Neural progenitor cell (in vitro differentiated cells): ENCODE data around the gene MYOT. TPM values are rescaled to one million over a fixed set of nuclear protein-coding genes. Genes with fewer than 3 reads are reported as not detected.

Source experiments
- DNase-seq: peaks from one replicate; pipeline ENCODE4 v3.0.0-alpha.2; 2016; ENCODE audit warnings: low spot score
- H2AFZ ChIP-seq: fragments of 200-600 bp; sonication (generic); replicated peaks from 2 replicates; pipeline ENCODE4 v1.6.1; 2016; ENCODE audit warnings: antibody characterized with exemption
- H3F3A ChIP-seq: fragments of 200-600 bp; sonication (generic); 2 replicates; pipeline ENCODE4 v1.6.1; 2016; ENCODE audit warnings: antibody characterized with exemption, low read depth
- H3K27ac ChIP-seq: fragments of 200-600 bp; sonication (generic); 2 replicates; pipeline ENCODE4 v1.5.1; 2016; ENCODE audit warnings: mild to moderate bottlenecking
- H3K27me3 ChIP-seq: fragments of 200-600 bp; sonication (generic); 2 replicates; pipeline ENCODE4 v1.6.1; 2016; ENCODE audit warnings: mild to moderate bottlenecking, moderate library complexity
- H3K36me3 ChIP-seq: fragments of 200-600 bp; sonication (generic); 2 replicates; pipeline ENCODE4 v1.5.1; 2016
- H3K4me1 ChIP-seq: fragments of 200-600 bp; sonication (generic); 2 replicates; pipeline ENCODE4 v1.6.1; 2016; ENCODE audit warnings: mixed run types
- H3K4me2 ChIP-seq: fragments of 200-600 bp; sonication (generic); 2 replicates; pipeline ENCODE4 v1.6.1; 2016
- H3K4me3 ChIP-seq: fragments of 200-600 bp; sonication (generic); 2 replicates; pipeline ENCODE4 v1.5.1; 2016
- H3K79me2 ChIP-seq: fragments of 200-600 bp; sonication (generic); 2 replicates; pipeline ENCODE4 v1.6.1; 2016; ENCODE audit warnings: low read depth
- H3K9ac ChIP-seq: fragments of 200-600 bp; sonication (generic); 2 replicates; pipeline ENCODE4 v1.6.1; 2016
- H3K9me3 ChIP-seq: fragments of 200-600 bp; sonication (generic); 2 replicates; pipeline ENCODE4 v1.5.1; 2016; ENCODE audit warnings: low read depth
- H4K20me1 ChIP-seq: fragments of 200-600 bp; sonication (generic); 2 replicates; pipeline ENCODE4 v1.6.1; 2016; ENCODE audit warnings: low read depth
- H3K27ac Mint-ChIP-seq: 3 replicates; pipeline ENCODE4 v1.8.0; 2021; ENCODE audit warnings: mixed read lengths
- H3K27me3 Mint-ChIP-seq: 2 replicates; pipeline ENCODE4 v1.8.0; 2022; ENCODE audit warnings: low read depth, mild to moderate bottlenecking, inconsistent platforms, moderate library complexity, mixed read lengths; ENCODE audit not compliant: insufficient read depth
- H3K36me3 Mint-ChIP-seq: 3 replicates; pipeline ENCODE4 v1.8.0; 2021; ENCODE audit warnings: mixed read lengths
- H3K4me1 Mint-ChIP-seq: 3 replicates; pipeline ENCODE4 v1.8.0; 2021; ENCODE audit warnings: mixed read lengths
- H3K4me3 Mint-ChIP-seq: 3 replicates; pipeline ENCODE4 v1.8.0; 2021; ENCODE audit warnings: mild to moderate bottlenecking, moderate library complexity, mixed read lengths
- H3K9me3 Mint-ChIP-seq: 3 replicates; pipeline ENCODE4 v1.8.0; 2020; ENCODE audit warnings: mixed read lengths
- EZH2 ChIP-seq: fragments of 200-600 bp; sonication (generic); IDR thresholded peaks from 2 replicates; pipeline ENCODE4 v1.6.1; 2017; ENCODE audit warnings: antibody characterized with exemption, mild to moderate bottlenecking, moderate library complexity
- EZH2phosphoT487 ChIP-seq: fragments of 200-600 bp; sonication (generic); IDR thresholded peaks from 2 replicates; pipeline ENCODE4 v1.6.1; 2017; ENCODE audit warnings: antibody characterized with exemption
- total RNA-seq: library from RNA; depleted of rRNA; stranded (reverse); fragments of >200 nt; gene quantifications from 2 replicates; pipeline ENCODE4 v1.2.3, GENCODE V29; 2015; ENCODE audit warnings: low replicate concordance
- TF ChIP-seq, protein P1 (sequence below): fragments of 200-600 bp; sonication (generic); IDR thresholded peaks from 2 replicates; pipeline ENCODE4 v1.5.1; 2017; ENCODE audit warnings: antibody characterized with exemption, mild to moderate bottlenecking

MYOT gene
- total RNA-seq, 1 donor from 2014 or later, result not detected

DNA sequence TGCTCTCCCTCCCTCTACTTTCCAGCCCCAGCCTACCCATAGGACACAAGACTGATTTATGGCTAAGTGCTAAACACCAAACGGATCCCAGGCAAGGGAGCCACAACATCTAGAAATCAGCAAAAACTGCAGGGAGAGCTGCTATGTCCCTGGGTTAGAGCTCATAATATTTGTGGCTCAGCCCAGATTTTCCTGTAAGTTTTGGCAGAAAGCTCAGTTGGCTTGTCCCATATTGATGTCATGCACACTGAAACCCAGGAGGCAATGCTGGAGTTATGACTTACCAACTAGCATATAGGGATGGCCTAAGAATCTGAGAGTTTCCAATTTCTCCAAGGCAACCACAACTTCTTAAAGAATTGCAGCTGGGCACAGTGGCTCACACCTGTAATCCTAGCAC, 44.7 kb upstream of the MYOT start:
- peaks cover 12% of the 10 kb centered on the region for H3F3A ChIP-seq
- H3K27ac Mint-ChIP-seq, result no peak overlapping the region
- H3K79me2 ChIP-seq, result no peaks in the 10 kb centered on the region
- H3K27ac ChIP-seq, result no peak overlapping the region
- no peak overlapping the region for H3K4me3 Mint-ChIP-seq
- H3K27me3 ChIP-seq, result no peaks in the 10 kb centered on the region
- TF ChIP-seq EZH2 (no peak), EZH2phosphoT487 (no peak)
- TF ChIP-seq, protein P1, sequence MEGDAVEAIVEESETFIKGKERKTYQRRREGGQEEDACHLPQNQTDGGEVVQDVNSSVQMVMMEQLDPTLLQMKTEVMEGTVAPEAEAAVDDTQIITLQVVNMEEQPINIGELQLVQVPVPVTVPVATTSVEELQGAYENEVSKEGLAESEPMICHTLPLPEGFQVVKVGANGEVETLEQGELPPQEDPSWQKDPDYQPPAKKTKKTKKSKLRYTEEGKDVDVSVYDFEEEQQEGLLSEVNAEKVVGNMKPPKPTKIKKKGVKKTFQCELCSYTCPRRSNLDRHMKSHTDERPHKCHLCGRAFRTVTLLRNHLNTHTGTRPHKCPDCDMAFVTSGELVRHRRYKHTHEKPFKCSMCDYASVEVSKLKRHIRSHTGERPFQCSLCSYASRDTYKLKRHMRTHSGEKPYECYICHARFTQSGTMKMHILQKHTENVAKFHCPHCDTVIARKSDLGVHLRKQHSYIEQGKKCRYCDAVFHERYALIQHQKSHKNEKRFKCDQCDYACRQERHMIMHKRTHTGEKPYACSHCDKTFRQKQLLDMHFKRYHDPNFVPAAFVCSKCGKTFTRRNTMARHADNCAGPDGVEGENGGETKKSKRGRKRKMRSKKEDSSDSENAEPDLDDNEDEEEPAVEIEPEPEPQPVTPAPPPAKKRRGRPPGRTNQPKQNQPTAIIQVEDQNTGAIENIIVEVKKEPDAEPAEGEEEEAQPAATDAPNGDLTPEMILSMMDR, result no peak
- no peaks in the 10 kb centered on the region for H3K27me3 Mint-ChIP-seq
- no peaks in the 10 kb centered on the region for H3K4me1 Mint-ChIP-seq
- no peaks in the 10 kb centered on the region for H3K9me3 ChIP-seq
- no peaks in the 10 kb centered on the region for H3K36me3 ChIP-seq
- DNase-seq, result no peak
- H4K20me1 ChIP-seq, result no peaks in the 10 kb centered on the region
- H3K9ac ChIP-seq, result no peak overlapping the region
- no peaks in the 10 kb centered on the region for H3K36me3 Mint-ChIP-seq
- peaks cover 7% of the 10 kb centered on the region for H3K9me3 Mint-ChIP-seq
- H2AFZ ChIP-seq, result no peak overlapping the region
- no peak overlapping the region for H3K4me3 ChIP-seq
- no peak overlapping the region for H3K4me2 ChIP-seq
- H3K4me1 ChIP-seq, result peaks cover 4% of the 10 kb centered on the region

DNA sequence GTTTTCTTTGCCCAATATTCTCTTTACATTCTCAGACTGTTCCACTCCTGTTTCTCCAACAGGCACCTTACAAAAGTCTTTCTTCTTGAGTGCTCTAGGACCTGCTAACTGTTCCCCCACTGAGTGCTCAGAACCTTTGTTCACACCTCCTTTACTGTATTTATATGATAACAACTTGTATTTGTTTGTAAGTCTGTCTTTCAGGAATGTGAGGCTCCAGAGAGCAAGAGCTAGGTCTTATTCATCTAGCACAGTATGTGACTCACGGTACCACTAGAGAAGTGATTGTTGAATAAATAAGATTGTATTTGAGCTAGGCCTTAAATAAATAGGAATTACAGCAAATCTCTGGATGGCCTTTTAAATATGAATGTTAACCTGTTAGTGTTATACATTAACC, 42.5 kb upstream of the MYOT start:
- H3K4me3 ChIP-seq, result no peak overlapping the region
- H2AFZ ChIP-seq, result peak overlapping the region; percentile 58
- H3K9me3 ChIP-seq, result no peaks in the 10 kb centered on the region
- no peaks in the 10 kb centered on the region for H3K27me3 ChIP-seq
- no peaks in the 10 kb centered on the region for H3K4me1 ChIP-seq
- no peaks in the 10 kb centered on the region for H4K20me1 ChIP-seq
- no peak for DNase-seq
- Mint-ChIP-seq H3K4me3 (no peak overlapping the region), H3K27ac (no peak overlapping the region), H3K9me3 (peaks cover 5% of the 10 kb centered on the region), H3K36me3 (no peaks in the 10 kb centered on the region), H3K27me3 (no peaks in the 10 kb centered on the region), H3K4me1 (no peaks in the 10 kb centered on the region)
- H3K36me3 ChIP-seq, result no peaks in the 10 kb centered on the region
- H3K27ac ChIP-seq, result no peak overlapping the region
- H3F3A ChIP-seq, result peaks cover 12% of the 10 kb centered on the region
- H3K9ac ChIP-seq, result no peak overlapping the region
- no peaks in the 10 kb centered on the region for H3K79me2 ChIP-seq
- no peak overlapping the region for H3K4me2 ChIP-seq
- TF ChIP-seq EZH2phosphoT487, result no peak
- TF ChIP-seq EZH2, result no peak
- TF ChIP-seq, protein P1, result no peak

DNA sequence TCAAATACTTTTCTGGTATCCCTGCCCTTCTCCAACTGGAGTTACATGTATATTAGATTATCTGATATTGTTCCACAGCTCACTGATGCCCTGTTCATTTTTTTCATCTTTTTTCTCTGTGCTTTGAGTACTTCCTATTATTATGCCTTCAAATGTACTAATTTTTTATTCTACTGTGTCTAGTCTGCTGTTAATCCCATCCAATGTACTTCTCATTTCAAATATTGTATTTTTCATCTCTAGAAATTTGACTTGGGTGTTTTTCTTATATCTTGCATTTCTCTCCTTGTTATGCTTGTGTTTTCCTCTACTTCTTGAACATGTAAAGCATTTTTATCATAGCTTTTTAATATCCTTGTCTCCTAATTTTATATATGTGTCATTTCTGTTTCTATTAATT, 41.6 kb upstream of the MYOT start:
- no peak for DNase-seq
- Histone ChIP-seq H3K9me3 (no peaks in the 10 kb centered on the region), H3K27ac (no peak overlapping the region), H2AFZ (no peak overlapping the region), H3K27me3 (no peaks in the 10 kb centered on the region), H3F3A (peaks cover 12% of the 10 kb centered on the region), H3K4me1 (no peaks in the 10 kb centered on the region), H3K4me2 (no peak overlapping the region), H3K36me3 (no peaks in the 10 kb centered on the region), H4K20me1 (no peaks in the 10 kb centered on the region), H3K9ac (no peak overlapping the region), H3K79me2 (no peaks in the 10 kb centered on the region), H3K4me3 (no peak overlapping the region)
- no peaks in the 10 kb centered on the region for H3K4me1 Mint-ChIP-seq
- no peaks in the 10 kb centered on the region for H3K27me3 Mint-ChIP-seq
- H3K36me3 Mint-ChIP-seq, result no peaks in the 10 kb centered on the region
- H3K9me3 Mint-ChIP-seq, result peaks cover 5% of the 10 kb centered on the region
- no peak overlapping the region for H3K4me3 Mint-ChIP-seq
- no peak overlapping the region for H3K27ac Mint-ChIP-seq
- no peak for TF ChIP-seq EZH2
- TF ChIP-seq EZH2phosphoT487, result no peak
- TF ChIP-seq, protein P1, result no peak
